CD4-positive, alpha-beta T cell treated with Interferon alpha-2 for 1 hour (primary cell): Measurements from ENCODE around the gene SLC1A5.
"Not testable (repeated sequence)": the region's sequence is repeated elsewhere in the genome, so short reads cannot be mapped to it uniquely, and the experiment has no call there.

Experiments used
- DNase-seq, 2 donors: peaks; one replicate each; pipeline ENCODE4 v3.0.0-alpha.2; 2020 to 2022

SLC1A5 gene

DNA sequence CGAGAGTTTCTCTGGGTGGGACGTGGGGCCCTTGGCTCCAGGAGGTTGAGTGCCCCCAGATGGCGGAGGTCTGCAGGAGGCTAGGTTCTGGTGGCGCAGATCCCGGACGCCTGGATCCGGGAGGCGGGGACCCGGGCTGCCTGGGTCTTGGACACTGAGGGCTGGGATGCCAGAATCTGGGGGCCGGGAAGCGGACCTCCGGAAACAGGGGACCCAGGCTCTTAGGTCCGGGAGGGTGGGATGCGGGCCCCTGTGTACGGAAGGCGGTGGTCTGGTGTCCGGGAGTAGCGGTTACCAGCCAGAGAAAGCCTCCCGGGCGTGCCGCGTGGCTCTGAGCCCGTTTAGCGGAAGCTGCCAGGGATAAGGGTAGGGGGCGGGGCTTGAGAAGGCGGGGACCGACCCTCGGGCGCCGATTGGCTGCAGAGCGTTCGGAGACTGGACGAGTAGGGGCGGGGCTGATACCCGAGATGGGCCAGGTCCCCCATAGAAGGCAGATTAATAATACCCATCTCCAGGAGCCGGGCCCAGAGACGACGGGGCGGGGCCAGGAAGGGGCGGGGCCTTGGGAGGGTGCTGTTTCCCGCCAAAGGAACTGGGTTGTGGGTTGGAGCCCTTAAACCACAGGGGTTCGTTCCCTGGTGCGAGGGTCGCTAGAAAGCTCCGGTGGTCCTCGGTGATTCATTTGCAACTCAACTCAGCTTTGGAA lies at the start of gene SLC1A5:
Gene SLC1A5 (minus strand): TSS at position 333 of the 706 bp plus-strand sequence. CDS start 629 bp downstream, outside the sequence.
- DNase-seq: peak; percentile 98 to 99

DNA sequence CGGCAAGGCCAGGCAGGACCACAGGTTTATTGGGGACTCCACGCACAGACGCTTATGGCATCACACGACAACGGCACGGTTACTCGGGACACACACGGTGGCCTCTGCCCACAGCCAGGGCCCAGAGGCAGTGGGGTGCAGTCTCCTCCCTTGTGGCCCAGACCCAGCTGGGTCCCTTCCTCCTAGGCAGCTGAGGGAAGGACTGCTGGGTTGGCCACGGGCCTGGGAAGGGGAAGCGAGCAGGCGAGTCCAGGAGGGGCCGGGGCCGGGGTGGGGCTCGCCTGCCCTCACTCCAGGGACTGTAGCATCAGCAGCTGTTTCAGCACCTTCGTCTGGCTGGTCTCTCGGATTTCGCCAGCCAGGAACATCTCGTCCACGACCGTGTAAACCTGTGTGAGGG lies 49.8 kb upstream of the SLC1A5 start:
- DNase-seq: no peak

DNA sequence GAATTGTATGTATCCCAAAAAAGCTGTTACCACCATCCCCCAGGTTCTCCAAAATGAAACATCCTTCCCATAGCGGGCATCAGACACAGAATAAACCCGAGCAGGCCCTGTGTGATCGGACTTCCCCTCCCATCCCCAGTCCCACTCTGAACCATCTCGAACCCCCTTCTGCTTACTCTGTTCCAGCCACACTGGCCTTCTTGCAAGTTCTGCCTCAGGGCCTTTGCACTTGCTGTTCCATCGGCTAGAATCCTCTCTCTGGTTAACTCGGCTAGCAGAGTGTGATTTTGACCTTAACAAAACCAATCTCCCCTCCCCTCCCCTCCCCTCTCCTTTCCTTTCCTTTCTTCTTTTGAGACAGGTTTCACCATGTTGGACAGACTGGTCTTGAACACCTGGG lies 46.6 kb upstream of the SLC1A5 start:
- DNase-seq: no peak

DNA sequence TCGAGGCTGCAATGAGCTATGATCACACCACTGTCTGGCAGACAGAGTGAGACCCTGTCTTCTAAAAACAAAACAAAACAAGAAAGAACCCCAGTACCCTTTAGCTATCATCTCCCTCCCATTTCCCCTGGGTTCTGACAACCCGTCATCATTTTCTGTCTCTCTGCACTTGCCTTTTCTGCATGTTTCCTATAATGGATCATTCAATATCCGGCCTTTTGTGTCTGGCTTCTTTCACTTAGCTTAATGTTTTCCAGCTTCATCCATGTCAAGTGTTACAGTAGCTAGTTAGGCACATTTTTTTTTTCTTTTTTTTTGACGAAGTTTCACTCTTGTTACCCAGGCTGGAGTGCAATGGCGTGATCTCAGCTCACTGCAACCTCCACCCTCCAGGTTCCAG lies 45.7 kb upstream of the SLC1A5 start:
- DNase-seq: no peak

DNA sequence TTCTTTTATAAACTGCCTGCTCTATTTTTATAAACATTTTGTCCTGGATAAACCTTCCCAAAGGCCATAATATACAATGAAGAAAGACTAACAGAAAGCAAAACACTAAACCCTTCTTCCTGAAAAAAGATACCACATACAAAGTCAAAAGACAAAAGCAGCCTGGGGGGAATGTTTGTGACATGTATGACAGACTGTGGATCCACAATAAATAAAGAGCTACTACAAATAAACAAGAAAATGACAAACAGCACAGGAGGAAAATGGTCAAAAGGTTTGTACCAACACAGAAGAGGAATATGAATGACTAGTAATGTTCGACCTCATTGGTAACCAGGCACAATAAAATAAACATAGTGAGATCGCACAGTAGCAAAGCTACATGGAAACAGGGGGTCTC lies 42.5 kb upstream of the SLC1A5 start:
- no peak for DNase-seq

DNA sequence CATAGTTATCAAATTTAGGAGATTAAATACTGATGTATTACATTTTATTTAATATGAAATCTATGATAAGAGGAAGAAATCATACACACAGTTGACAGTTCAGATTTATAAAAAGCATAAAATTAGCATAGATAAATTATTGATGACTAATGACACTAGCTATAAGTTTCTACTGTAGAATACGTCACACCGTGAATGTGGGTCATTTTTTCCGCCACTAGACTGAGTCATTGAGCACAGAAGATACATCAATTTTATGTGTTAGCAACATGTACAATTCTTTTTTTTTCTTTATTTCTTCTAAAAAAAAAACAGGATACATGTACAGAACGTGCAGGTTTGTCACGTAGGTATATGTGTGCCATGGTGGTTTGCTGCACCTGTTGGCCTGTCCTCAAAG lies 40.1 kb upstream of the SLC1A5 start:
- no peak for DNase-seq

DNA sequence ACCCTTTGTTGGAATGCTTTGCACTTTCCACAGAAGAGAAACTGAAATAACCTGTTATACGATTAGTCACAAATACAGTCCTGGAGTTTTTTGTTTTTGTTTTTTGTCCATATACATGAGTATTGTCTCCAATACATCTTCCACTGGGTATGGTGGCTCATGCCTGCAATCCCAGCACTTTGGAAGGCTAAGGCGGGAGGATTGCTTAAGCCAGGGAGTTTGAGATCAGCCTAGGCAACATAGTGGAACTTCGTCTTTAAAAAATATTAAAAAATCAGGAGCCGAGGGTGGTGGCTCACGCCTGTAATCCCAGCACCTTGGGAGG lies 37.3 kb upstream of the SLC1A5 start:
- DNase-seq: no peak

DNA sequence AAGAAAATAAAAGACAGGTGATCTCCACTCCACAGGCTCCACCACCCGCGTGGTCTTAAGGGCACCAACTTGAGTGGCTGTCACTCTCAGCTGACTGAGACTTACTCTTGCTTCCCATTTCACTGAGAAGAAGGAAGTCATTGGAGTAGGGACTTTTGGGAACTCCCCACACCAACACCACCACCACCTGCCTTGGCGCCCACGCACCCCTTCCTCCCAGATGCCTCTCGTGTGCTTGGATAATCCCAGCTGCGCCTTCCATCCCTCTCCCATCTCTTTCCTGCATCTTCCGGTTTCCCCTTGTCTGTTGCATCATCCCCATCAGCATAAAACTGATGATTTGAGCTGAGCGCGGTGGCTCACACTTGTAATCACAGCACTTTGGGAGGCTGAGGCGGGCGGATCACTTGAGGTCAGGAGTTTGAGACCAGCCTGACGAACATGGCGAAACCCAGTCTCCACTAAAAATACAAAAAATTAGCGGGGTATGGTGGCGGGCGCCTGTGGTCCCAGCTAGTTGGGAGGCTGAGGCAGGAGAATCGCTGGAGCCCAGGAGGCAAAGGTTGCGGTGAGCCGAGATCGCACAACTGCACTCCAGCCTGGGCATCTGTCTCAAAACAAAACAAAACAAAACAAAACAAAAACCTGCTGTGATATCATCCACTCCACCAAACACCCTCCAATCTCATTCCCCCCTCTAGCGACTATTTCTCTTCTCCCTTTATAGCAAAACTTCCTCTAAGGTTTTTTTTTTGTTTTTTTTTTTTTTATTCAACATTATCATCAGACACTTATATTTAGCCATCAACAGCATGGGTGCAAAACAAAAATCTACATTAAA lies 36.7 kb upstream of the SLC1A5 start:
- peak; percentile 24 to 43 for DNase-seq

DNA sequence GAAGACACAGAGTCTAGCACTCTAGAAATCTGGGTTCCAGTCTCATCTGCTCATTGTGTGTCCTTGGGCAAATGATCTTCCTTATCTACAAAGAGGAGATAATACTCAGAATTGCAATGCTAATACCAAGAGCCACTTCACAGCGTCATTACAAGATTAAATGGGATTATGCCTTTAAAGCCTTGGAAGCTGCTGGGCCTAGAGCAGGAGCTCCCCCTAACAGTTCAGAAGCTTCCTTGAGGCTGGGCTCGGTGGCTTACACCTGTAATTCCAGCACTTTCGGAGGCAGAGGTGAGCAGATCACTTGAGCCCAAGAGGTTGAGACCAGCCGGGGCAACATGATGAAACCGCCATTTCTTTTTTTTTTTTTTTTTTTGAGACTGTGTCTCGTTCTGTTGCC lies 34.7 kb upstream of the SLC1A5 start:
- DNase-seq: no peak

DNA sequence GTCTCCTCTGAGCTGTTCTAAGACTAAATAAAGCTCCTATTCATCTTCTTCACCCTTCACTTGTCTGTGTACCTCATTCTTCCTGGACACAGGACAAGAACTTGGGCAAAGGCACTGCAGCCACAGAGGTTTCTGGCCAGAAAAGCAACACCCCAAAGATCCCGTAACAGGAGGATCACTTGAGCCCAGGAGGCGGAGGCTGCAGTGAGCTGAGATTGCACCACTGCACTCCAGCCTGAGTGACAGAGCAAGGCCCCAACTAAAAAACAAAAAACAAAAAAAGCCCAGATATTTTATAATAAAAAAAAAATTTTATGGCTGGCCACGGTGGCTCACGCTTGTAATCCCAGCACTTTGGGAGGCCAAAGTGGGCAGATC lies 34.0 kb upstream of the SLC1A5 start:
- not testable (repeated sequence) for DNase-seq

DNA sequence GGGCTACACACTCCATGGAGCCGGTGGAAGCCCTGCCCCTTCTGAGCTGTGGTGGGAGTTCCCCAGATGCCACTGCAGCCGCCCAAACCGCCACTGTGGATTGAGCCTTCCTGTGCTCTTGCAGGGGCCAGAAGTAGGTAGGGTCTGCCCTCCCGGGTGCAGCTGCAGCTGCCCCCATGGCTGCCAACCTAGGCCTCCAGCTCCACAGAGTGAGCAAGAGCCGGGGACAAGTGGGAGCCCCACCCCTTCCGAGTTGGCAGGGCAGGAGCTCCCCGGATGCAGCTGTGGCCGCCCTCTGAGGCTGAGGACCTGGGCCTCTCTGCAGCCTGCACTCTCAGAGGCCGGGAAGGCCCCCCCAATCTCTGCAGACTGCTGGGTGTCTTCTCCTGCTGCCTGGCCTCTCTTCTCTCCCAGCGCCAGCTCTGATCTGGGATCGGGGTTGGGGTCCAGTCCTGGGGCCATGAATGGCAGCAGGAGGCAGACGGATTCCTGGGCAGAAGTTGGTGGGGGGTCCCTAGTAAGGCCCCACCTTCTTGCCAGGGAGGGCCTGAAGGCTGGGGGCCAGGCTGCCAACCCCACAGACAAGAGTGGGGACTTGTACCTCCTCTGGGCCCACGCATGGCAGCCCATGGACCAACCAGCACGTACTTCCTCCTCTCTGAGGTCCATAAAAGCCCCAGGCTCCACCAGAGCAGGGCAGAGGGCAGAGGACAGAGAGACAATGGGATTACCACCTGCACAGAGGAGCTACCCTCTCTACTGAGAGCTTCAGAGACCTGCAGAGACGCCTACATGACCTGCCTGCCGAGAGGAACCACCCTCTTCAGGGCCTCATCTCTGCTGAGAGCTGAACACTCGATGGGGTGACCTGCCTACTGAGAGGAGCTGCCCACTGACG lies 33.4 kb upstream of the SLC1A5 start:
- DNase-seq: peak; percentile 58 to 72

DNA sequence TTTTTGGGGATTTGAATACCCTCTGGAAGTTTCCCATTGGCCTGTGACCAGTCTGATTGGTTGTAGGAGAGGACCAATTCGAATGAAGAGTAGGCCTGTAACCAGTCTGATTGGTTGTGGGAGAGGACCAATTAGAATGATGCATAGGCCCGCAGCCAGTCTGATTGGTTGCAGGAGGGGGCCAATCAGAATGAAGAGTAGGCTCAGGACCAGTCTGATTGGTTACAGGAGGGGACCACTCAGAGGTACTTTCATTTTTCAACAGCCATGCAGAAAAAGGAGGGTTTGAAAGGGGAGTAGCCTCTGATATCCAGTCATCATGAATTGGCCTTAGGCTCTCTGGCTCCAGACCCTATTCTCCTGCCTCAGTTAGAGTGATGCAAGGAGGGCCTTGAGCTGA lies 30.4 kb upstream of the SLC1A5 start:
- DNase-seq: no peak

DNA sequence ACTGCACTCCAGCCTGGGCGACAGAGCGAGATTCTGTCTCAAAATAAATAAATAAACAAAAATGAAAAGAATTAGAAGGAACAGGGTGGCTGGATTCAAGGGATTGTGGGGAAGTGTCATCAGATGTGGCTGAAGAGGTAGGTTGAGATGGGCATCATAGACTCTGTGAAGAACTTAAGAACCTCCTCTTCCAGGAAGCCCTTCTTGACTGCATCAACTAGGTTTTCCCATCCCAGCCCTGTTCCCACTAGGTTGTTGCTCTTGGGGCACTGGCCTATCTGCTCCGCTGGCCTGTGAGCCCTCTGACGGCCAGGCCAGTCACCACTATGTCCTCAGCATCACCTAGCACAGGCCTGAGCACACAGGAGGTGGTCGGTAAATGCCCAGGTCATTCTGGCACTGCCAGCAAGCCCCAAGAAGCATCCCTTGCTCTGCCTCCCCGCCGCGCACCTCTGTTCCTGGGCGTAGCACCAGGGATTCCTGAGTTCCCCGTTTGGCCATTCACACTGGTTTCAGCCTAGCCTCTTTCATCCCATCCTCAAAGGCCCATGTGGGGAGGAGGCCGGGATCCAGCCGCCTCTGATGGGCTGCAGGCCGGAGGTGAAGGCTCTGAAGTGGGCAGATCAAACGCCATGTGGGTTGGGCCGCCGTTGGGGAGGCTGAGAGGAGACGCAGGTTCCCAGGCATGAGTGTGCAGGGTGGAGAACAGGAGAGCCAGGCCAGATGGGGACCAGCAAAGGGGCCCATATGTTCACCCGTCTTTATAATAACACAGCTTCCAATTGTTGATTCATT lies 27.6 kb upstream of the SLC1A5 start:
- DNase-seq: no peak

DNA sequence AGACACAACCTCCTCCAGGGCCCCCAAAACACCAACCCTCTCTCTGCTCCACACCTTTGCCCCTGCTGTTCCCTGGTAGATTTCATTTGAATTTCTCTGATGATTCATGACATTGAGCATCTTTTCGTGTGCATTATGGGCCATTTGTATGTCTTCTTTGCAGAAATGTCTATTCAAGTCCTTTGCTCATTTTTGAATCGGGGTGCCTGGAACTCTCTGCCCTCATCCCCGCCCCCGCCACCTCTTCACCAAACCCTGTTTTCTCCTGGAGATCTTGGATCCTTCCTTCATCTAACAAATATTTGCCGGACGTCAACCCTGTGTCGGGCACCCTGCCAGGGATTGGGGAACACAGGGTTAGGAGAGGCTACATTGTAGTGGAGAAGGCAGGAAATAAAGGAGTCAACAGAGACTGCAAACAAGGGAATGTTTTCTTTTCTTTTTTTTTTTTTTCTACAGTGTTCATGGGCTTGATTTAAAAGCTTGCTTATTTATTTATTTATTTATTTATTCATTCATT lies 25.5 kb upstream of the SLC1A5 start:
- DNase-seq: no peak

DNA sequence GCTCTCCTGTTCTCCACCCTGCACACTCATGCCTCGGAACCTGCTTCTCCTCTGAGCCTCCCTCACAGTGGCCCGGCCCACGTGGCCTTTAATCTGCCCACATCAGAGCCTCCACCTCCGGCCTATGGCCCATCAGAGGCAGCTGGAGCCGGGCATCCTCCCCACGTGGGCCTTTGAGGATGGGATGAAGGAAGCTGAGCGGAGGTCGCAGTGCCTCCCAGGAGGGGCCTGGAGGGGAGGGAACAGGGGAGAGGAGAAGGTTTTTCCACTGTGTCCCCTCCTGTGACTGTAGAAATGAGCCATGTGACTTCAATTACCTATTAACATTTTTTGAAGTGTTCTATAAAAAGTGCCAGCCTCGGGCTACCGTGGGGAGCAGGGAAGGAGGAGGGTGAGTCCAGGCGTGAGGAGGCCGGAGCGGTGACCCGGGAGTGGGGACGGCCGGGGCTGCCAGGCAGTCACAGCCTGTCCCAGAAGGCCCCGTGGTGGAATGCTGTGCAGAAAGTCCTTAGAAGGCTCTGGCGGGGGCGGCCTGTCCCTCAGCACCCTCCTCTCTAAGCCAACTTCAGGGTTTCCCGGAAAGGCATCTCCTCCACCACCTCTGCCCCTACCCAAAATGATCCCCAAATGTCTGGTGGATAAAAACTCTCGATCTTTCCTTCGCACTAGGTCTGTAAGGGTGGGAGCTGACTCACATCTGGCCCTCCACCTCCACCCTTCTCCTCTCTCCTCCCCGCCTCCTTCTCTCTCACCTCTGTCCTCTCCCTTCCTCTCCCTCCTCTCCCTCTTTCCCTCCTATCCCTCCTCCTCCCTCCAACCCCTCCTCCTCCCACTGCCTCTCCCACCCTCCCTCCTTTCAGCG lies 24.8 kb upstream of the SLC1A5 start:
- no peak for DNase-seq

DNA sequence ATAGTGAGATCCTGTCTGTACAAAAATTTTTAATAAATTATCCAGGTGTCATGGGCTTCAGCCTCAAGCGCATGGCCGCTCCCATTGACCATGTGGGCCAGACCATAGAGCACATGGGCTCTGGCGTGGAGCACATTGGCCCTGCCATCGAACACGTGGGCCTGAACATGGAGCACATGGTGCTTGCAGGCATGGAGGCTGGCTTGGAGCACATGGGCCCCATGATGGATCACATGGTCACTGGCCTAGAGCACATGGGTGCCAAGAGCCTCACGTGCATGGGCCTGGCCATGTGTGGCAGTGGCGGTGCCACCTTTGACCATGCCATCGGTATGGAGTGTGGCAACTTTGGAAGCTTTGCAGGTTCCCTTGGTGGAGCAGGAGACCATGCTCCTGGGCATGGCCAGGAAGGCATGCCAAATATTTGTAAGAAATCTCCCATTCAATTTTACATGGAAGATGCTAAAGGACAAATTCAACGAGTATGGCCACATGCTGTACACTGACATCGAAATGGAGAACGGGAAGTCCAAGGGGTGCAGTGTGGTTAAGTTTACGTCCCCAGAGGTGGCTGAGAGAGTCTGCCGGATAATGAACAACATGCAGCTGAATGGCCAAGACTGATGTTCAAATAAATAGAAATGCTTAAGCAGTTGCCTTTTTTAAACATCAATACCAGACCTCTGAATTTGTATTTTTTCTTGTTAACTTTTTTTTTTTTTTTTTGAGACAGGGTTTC lies 21.3 kb upstream of the SLC1A5 start:
- no peak for DNase-seq

DNA sequence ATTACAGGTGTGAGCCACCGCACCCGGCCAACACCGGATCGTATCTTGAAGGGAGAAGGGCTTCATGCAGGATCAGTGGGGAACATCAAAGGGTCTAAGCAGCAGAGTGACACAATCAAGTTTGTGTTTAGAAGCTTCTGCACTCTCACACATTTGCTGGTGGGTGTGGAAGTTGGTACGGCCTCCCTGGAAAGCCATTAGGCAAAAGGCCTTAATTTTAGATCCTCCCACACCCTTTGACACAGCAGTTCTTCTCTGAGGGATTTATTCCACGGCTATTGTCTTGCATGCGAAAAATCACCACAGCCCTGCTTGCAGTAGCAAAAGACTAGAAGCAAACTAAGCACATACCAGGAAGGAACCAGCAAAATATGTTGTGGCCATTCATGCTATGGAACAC lies 18.3 kb upstream of the SLC1A5 start:
- no peak for DNase-seq

DNA sequence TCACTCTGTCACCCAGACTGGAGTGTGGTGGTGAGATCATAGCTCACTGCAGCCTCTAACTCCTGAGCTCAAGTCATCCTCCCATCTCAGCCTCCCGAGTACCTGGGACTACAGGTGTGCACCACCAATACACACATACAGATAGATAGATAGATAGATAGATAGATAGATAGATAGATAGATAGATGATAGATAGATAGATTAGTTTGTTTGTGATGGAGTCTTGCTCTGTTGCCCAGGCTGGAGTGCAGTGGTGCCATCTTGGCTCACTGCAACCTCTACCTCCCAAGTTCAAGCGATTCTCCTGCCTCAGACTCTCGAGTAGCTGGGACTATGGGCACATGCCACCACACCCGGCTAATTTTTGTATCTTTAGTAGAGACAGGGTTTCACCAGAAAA lies 16.0 kb upstream of the SLC1A5 start:
- DNase-seq: not testable (repeated sequence)

DNA sequence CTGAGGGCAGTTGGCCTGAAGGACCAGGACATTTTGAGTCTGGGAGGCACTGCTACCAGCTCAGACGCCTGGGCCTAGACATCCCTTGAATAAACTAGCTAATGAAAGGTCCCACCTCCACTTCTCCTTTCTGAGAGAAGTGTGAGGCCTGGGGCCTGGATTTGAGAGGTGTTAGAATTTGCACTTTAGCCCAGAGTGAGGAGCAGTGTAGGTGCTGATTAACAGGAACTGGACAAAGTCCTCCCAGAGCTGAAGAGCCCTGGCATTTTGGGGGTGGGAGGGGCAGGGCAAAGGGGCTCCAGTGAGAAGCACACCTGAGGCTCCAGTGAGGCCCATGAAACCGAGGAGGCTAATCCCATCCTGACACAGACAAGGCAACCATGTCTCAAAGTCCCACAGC lies 15.2 kb upstream of the SLC1A5 start:
- no peak for DNase-seq

DNA sequence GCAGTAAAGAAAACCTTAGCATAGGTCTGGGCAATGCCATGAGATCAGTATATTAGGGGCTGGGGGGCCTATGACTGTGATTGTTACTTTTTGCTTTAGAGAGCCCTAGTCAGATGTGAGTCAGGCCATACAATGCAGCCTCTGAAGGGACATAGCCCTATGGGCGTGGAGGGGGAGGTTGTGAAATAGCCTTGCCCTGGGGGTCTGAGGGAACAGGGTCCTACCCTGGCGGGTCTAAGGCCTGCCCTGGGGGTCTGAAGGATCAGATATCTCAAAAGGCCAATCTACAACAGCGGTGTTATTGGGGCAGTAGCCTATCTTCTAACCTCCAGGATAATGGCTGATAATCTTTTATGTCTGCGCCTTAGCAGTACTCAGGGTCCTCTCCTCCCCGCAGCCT lies 13.8 kb upstream of the SLC1A5 start:
- no peak for DNase-seq

DNA sequence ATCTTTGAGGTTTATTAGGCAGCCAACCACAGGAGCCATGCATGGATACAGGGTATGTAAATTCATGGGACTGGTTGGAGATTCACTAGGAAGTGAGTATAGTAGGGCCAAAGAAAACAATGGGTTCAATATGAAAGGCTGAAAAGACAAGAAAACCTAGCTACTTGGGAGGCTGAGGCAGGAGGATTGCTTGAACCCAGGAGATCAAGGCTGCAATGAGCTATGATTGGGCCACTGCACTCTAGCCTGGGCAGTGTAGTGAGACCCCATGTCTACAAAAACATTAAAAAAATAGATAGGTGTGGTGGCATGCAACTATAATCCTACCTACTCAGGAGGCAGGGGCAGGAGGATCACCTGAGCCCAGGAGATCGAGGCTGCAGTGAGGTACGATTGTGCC lies 10.3 kb upstream of the SLC1A5 start:
- no peak for DNase-seq
